EH (cell line): ENCODE measurements around the gene RAB1A.

Source experiments
- DNase-seq: peaks from one replicate; pipeline ENCODE4 v3.0.0-alpha.2; 2015; ENCODE audit warnings: low read depth

Gene RAB1A

DNA sequence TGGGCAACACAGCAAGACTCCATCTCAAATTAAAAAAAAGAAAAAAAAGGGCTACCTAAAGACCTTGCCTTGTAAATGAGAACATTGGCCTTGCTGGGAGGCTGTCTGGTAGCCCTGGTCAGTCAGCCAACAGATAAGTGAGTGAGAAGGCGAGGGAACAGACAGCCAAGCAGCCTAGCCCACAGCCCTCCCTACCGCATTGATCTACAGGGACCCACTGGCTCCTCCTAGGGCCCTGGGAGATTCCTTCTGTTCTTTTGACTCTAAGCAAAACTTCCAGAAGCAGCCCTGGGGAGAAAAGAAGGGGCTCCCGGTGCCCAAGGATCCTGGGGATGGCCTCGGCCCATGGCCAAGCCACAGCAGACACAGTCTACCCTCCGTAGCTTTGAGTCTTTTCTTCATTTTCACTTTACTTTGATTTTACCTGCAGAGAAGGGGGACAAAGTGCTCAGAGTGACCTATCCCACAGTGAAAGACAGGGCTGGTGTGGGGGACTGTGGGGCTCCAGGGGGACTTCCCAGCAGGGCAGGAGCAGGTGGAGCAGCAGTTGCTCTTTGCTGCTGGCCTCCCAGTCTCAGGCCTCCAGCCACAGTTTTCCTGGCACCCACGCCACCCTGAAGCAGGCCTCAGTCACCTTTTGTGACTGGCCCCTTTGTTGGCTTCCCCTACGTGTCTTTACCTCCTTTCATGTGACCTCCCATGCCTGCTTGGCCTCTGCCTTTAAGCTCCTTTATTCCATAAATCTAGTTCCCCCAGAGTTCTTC is 68.6 kb downstream of the RAB1A start:
- no peak for DNase-seq

DNA sequence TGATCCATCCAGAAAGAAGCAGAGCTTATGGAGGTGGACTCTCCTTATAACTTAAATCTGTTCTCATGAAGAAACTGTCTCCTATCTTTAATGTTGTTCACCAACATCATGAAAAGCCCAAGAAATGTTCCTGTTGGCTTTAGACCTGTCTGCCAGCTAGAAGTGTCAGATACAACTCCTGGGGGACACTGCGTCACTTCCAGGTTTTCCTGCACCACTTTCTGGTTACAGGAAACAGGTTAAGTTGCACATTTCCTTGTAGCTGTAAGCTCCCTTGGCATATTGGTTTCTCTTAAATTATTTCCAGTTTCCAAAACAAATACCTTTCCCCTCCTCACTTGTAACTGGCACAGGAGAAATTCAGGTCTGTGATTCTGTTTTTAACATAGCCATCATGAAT is 70.8 kb downstream of the RAB1A start:
- DNase-seq, result no peak

DNA sequence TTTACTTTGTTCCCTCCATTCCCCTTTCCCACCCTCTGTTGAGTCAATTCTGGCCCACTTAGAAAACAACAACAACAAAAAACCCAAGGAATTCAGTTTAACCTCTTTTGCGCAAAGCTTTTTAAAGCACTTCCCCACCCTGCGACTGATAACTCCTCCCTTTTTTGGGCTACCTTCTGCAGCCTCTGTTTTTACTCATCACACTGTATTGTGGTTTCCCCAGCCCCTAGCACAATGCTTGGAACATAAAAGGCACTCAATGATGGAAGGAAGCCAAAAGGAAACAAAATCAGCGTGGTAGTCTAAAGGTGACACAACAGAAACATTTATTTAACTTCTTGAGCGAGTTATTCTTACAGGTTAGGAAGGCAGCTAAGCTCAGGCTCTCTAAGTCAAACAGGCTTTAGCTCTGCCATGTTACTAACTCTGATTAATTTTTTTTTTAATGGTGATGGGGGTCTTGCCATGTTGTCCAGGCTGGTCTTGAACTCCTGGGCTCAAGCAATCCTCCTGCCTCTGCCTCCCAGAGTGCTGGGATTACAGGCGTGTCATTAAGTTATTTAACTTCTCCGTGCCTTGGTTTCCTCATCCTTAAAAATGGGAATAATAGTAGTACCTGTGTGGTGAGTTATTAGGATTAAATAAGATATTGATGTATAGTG is 72.4 kb downstream of the RAB1A start:
- DNase-seq, result peak; percentile 42

DNA sequence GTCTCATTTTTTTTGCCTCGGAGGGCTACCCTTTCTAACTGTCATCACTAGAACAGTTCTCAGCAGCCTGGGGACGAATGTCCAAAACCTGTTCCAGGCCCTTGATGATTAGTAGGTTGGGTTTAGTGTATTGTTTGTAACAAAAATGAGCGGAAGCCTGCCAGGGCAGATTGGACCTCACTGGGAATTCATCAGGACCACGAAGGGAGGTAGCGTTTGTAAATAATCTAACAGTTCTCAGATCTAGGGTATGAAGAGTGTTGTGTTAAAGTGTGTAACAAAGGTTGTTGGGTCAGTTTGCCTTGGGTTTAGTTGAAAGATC is 72.9 kb downstream of the RAB1A start:
- no peak for DNase-seq

DNA sequence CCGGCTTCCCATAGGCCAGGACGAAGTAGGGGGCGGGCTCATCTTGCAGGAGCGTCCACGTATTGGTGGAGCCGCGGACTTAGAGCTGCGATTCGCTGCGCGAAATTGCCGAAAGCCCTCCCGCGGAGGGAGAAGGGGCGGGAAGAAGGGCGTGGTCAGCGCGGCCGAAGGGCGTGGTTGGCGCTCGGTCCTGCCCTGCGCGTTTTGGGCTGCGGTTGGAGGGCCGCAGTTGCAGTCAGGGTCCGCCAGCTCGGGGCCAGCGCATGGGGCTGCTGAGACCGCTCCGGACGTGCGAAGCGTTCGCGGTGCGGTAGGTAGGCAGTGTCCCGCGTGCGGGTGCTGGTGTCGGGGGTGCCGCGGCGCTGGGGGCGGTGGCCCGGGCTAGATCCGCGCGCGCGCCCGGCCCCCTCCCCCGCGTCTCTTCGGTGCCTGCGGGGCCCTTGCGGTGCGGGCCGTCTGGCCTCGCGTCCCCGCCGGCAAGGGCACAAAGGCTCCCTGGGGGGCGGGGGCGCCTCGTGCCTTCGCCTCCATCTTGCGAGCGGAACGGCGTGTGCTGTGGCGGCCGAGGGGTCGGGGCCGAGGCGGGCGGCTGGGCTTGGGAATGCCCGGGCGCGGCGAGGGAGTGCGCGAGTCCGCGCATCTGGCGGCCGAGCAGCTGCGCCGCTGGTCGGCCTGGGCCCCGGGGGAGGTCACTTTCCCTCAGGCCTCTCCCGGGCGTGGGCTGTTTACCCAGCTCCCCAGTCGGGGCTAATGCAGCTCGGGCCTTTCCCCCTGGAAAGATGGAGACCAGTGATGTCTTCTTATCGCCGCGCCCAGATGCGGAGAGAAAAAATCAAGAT is 73.5 kb downstream of the RAB1A start, which contains the start of gene CEP68:
Gene CEP68, plus strand, starts transcription at position 202 of the 839 bp plus-strand sequence. CDS start 13,029 bp downstream, outside the sequence.
- peak; percentile 97 for DNase-seq

DNA sequence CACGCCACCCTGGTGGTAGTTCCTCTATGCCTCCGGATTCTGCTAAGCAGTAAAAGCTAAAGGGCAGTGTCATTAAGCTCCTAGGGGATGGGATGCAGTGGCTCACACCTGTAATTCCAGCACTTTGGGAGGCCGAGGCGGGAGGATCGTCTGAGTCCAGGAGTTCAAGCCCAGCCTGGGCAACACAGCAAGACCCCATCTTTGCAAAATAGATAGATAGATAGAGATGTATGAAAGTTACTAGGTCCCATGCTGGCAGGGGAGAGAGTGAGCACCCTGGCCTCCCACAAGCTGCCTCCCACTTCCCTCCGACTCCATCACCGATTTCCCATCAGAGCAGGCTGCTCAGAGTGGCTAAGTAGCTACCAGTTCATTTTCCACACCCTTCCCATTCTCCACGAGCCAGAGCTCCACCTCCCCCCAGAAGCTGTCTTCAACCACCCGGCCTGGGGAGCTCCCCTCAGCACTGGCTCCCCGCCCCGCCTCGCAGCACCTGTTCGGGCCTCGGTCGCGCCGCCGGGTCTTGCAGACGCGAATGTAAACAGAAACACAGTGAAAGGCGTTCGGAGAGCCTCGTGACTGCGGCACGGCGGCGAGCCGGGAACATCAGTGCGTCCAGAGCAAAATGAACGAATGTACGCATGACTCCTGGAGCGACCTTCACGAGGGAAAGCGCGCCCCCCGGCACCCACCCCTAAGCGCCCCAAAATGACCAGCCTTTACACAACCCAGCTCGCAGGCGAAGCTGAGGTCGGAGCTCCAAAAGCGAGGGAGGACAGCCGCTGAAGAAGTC is 74.3 kb downstream of the RAB1A start:
- DNase-seq, result no peak

DNA sequence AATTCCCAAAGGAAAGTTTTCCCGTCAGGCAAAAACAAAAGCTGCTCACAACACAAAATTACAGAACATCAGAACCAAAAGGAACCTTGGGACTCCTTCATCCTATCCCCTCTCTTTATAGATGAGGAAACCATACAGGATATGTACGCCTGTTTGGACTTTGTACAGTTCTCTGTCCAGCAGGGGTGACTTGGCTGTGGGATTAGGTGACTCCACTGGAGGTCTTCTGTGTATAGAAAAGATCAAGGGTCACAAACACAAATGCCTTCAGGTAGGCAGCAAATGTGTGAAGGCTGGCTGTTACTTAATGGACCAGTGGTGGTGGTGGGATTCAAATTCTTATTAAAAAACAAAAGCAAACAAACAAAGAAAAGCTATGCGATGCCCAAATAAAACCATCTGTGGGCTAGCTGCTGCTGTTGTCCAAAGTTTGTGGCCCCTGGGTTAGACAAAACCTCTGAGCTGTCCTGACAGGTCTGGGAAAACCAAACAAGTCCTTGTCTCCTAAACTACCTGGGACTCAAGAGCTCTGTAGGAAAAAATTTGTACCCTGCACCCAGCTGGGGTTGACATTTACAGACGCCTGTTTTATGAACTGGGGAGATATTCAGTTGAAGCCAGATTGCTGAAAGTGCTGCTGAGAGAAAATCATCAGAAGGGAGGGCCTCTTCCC is 75.0 kb downstream of the RAB1A start:
- no peak for DNase-seq

DNA sequence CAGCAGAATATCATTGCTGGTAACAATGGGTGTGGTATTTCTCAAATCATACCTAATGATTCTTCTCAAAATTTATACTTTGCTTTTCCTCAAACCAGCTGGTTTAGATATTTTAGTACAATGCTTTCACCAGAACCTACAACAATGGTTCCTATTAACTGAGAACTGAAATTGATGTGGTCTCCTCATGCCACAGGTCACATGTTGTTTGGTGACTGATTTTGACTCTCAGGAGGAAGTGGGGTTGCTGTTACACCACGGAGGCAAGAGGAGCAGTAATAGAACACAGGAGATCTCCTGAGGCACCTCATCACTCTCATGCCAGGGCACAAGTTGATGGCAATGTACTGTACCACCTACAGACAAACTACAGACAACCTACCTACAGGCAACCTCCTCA is 76.7 kb downstream of the RAB1A start:
- DNase-seq, result no peak

DNA sequence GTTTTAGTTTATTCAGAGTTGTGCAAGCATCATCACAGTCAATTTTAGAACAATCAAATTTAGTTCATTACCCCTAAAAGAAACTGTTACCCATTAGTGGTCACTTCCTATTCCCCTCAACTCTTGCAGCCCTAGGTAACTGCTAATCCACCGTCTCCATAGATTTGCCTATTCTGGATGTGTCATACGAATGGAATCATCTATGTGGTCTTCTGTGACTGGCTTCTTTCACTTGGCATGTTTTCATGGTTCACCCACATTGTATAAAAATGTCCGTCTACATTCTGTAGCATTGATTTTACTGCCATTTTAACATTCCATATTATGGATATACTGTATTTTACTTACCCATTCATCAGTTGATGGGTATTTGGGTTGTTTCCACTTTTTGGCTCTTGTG is 79.0 kb downstream of the RAB1A start:
- peak; percentile 54 for DNase-seq

DNA sequence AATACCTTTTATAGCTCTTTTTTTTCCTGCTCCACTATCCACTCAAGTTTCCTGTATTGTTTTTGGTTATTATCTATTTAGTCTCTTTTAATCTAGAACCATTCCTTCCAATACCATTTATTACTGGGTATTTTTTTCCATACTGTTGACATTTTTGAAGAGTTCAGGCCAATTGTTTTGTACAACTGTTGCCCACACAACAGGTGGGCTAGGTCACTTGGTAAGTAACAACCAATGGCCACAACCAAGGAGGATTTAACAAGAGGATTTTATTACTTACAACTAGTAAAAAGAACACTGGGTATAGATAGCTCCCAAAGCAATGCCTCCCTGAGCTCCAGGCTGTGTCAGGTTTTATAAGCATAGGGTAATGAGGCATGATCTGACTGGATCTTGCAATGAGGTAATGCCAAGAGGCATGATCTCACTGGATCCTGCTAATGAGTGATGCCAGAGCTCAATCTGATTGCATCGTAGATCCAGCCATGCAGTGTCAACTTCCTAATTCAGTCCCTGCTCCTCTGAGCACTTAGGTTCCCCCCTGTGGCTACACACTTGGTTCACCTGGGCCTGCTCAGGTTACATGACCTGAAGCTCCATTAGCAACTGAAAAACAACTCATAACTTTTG is 80.8 kb downstream of the RAB1A start:
- DNase-seq, result no peak

DNA sequence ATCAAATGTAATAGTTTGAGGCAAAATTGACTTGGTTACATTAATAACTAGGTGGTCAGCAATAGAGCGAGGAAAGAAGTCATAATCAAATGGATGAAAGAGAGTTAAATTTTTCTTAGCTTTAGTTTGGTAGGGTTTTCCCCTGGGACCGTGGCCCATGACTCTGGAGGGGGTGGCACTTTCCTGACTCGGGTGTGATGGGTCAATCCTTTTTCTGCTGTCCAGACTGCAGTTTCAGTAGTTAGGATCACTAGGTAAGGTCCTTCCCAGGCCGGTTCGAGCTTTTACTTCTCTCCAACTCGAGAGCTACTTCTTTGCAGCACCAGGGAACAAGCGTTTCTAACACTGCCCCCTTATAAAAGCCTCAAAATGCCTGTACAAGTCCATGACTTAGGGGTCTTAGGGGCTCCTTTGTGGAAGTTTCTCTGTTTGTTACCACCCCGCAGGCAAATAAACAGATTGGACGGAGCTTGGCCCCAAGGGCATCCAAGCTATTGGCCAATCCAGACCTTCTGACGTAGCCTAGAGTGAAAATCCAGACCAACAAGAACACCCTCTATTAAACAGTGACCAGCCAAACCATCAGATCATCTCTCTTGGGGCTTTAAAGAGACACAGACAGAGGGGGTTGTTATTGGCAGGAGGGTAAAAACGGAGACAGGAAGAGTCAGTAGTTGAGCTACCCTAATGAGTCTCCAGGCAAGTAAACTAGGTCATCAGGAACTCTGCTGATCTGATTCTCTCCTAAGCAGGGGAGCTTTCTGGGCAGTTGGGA is 83.1 kb downstream of the RAB1A start:
- no peak for DNase-seq

DNA sequence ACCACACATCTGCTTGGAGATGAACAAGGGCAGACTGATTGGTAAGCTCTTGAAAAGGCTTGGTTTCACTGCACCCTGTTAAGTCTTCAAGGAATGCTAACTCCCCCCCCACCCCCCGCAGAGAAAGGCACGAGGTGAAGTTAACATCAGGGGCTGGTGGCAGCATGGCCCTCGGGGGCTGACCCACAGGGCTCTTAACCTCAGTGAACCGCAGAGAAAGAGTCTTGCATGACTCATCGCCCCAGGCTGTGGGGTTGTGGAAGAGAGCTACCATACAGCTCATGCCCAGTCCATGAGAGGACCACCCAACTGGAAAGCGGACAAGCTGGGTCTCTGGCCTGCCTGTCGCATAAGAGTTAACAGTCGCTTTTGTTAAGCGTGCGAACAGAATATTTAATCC is 84.3 kb downstream of the RAB1A start:
- peak; percentile 80 for DNase-seq

DNA sequence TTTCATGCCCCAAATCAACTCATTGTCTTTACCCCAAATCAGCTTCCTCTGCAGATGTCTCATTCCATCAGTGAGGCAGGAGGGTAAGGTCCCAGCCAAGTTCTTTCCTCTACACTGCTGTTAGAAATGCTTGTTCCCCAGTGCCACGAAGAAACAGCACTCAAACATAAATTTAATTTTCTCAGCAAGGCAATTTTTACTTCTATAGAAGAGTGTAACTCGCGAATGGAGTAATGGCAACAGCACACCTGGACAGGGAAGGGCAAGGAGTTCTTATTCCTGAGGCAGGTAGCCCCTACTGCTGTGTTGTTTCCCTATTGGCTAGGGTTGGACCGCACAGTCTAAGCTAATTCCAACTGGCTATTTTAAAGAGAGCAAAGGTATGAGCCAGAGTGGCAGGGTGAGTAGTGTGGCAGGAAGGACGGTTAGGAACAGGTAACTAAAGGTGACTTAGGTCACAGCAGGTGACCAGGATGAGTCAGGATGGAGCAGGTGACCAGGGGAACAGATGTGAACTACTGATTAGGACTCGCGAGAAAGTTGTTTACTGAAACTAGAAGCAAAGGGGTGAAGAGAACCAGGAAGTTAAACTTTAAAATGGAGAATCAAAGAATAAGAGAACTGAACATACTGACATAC is 85.7 kb downstream of the RAB1A start:
- DNase-seq, result no peak

DNA sequence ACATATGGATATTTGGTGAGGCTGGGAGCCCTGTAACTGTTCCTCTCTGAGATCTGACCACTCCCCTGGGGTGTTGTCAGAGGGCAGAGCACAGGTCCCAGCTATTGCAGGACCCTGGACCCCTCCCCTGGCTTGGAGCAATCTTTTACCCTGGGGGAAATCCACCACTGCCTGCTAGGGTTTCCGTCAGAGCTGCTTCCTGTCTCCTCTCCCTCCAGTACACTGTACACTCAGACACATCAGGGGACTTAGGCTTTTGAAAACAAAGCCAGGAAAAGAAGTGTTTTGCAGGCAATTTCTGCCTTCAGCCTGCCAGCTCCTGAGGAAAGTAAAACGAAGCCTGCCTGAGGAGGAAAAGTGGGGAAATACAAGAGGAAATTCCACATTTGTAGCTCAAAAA is 86.9 kb downstream of the RAB1A start:
- no peak for DNase-seq

DNA sequence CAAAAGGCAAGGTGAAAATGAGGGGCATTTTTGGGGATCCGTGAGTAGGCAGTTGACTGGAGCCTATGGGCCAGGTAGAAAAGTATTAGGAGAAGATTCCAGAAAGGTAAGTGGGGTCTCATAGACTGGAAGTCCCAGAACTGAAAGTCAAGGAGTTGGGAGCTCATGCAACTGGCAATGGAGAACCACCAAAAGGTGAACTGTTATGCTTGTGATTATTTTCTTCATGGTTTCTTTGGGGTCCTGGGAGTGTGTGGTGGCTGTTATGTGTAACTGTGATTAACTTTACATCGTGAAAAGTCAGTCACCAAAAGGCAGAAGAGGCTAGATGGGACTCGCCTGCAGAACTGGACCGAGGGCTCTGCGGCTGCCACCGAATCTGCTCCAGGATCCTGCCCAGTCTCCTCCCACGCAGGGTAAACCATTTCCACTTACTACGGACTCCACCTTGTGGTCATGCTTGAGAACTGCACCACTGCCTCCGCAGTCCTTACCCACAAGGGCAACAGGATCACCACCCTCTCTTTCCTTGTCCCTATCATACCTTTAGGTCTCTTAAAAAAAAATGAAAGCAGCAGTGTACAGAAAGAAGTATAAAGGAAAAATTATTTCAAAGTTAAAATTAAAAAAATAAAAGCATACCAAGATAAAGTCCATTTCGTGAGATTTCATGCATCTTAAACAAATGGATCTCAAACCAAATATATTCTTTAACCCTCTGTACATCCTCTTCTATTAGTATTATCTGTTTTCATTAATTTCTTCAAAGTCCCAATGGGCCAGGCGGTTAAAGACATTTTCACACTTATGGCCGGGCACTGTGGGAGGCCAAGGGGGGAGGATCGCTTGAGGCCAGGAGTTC is 89.3 kb downstream of the RAB1A start:
- peak; percentile 85 for DNase-seq

DNA sequence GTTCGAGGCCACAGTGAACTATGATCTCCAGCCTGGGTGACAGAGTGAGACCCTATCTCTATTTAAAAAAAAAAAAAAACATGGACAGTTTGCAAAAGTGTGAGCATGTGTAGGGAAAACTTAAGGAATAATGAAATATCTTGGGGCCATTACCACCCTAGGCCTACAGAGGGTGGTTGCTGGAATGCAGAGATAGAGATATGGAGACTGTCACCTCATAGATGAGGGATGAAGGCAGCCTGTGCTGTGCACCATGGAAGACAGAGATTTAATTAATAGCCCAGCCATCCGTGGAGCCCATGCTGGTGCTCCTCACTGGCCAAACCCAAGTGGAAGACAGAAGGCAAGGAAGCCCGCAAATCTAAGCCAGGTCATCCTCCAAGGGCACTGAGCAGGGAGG is 90.3 kb downstream of the RAB1A start:
- no peak for DNase-seq

DNA sequence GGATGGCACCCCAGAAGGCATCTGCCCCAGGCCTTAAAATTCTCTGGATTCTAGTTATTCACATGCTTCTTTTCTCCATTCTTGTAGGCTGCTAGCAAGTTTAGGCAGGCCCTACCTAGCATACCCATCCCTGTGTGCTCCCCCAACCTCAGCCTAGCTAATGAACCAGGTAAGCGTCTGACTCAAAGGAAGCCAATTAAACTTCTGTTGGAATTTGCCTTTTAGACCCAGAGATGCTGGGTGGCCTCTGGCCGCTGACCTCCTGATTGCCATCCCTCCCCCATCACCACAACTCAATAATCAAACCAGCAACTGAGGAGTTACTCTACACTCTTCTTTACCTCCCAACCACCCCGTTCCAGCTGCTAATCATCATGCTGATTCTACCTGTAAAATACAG is 92.7 kb downstream of the RAB1A start:
- no peak for DNase-seq
